DMS 273 (cell line): ENCODE measurements around the gene PRKN.

Experiments used
- DNase-seq: peaks from one replicate; lab custom pipeline; 2025; ENCODE audit not compliant: unreplicated experiment; lab: John Stamatoyannopoulos, UW

PRKN gene

DNA sequence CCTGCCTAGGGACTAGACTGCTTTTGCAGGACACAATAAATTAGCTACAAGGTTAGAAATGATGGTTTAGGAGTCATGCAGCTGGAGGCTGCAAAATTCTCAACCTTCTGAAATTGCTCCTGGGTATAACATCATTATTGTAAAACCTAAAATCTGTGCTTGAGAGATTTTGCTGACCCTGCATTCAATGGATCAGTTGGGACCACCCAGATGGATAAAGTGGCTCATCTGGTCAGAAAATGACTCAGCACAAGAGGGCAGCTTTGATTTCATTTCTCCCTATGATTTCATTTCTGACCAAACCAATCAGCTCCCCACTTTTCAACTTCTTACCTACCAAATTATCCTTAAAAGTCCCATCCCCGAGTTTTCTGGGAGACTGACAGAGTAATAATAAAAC is 1086.4 kb downstream of the PRKN start:
- DNase-seq, result no peak

DNA sequence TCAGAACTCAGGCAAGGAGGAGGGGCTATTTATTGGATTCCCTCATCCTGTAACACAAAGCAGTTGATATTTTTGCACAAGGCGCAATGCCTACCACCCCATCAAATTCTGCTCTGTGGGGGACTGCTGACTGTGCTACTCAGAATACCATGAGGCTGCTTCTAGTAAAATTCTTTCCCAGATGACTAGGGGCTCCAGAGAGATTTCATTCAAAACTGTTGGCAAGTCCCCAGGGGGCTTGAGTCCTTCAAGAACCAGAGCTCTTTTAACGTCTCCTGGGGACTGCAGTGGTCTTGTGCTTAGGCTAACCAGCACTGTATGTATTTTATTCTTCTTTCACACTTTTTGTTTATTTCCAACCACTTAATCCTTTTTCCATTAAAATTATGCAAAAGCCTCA is 1087.8 kb downstream of the PRKN start:
- DNase-seq, result no peak

DNA sequence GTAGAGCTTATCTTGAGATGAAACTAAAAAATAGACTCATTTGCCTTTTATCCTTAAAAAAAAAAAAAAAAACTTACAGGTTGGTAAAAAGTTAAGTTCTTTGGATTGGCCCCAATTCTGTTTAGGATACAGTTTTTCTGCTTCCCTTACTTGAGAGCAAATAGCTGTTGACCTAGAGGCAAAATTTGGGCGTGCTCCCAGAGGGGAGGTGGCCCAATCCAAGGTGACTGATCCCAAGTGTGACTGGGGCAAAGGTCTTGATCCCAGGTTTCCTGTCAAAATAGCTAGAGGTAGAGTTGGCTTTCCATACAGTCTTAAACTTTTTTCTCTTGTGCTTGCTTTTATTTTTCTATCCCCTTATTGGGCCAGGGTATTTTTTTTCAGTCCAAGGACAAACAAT is 1089.9 kb downstream of the PRKN start:
- no peak for DNase-seq

DNA sequence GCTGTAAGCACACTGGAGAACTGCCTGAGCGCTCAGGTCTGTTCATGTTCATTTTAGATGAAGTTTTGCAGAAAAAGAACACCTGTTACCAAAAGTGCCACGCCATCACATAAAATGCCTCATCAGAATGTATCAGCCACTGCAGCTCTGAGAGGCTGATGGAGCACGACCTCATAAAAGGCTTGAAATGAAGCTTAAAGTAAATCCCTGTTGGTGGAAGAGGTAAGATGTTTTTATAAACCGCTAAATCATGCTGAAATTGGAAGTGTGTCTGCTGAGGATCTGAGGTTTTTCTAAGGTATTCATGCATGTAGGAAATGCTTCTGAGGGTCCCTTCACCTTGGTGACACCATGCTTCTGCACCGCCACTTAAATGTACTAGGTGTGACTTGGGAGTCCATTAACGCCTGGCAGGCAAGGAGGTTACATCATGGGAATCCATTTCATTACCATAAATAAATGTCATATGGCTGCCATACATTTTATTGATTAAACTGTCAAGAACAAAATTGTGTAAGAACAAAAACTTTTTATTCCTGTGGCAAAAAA is 1090.6 kb downstream of the PRKN start:
- DNase-seq, result no peak

DNA sequence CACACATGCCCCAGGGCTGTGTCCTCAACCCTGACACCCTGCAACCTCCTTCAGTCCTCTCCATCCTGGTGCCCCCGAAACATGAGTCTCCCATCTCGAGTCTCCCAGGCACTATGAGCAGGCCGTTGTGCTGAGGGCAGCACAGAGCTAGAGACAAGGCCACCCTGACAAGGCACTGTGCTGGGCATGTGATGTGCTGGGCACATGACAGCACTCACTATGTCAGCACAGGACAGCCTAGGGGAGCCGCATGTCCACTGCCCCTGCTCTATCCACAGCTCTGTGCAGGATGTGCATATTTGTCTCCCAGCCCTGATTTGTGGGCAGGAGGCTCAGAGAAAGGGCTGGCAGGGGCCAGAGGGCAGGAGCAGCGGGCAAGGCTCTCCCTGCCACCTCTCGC is 1091.6 kb downstream of the PRKN start:
- DNase-seq, result peak; percentile 29

DNA sequence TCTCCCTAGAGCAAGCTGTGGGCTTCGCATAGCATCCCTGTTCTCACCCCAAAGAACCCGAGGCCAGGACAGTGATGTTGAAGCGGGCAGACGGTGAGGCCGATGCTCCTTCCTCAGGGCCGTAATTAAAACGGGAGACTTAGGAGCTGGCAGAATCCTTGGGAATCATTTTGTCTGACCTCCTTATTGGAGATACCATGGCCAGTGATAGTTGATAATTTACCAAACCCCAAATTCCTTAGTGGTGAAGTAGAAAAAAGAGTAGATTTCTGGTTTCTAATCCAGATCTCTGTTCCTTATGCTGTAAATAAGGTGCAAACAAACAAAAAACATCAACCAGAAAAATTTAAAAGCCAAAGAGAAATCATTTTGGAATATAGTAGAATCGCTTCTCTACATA is 1092.7 kb downstream of the PRKN start:
- DNase-seq, result no peak

DNA sequence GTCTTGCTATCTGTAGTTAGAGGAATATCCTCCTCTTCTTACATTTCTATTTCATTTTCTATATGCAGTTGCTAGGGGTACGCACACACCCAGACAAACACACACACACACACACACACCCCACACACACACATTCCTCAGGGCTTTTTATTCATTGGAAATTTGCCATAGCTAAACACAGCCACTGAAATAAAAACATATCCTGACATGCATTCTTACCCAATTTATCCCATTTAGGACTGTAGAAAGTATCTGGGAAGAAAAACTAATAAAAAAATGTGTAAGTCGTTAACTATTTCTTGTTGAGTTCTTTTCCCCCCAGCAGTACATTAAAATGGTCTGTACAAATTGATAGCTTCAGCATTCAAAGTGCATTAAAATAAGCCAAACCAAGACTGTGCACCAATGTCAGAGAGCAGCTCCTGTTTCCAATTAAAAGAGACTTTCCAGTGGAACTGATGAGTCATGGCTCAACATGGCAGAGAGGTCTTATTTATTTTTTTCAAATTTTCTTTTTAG is 1095.8 kb downstream of the PRKN start:
- peak; percentile 23 for DNase-seq

DNA sequence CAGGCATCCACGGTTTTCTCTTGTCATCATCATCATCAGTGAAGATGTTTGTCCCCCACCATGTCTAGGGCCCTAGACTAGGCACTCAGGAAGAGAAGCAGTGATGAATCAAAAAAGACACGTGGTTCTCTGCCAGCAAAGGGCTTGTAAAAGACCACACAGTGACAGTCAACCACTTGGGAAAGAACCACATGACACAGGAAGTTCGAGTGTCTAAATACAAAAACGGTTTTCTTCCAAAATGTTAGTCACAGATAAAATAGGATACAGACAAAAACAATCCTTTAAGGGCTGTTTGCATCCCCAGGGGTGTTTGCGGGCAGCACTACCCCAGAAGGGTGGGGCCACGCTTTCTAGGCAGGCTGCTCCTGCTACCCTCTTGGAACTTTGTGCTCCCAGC is 1096.9 kb downstream of the PRKN start:
- DNase-seq, result no peak

DNA sequence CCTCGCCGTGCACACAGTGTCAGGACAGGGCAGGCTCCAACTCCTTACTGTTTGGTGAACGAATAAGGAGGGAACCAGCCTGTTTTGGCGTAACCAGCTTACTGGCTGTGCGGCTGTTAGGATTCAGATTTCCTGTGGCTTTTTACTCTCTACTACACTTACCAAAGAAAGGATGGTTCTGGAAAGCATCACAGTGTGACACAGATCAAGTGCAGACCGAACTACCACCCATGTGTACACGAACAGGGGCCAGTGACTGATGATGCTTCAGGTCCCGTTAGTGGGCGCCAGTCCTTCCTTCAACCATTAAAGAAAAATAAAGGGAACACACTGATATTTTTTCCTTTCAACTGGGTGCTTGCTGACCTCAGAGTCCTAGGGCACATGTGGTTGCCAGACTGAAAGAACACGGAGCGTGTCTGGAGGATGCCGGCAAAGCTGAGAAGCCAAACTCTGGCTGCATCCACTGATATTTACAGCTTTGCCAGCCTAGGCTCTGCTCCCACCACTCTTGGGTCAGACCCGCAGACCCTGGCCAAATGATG is 1101.4 kb downstream of the PRKN start:
- no peak for DNase-seq

DNA sequence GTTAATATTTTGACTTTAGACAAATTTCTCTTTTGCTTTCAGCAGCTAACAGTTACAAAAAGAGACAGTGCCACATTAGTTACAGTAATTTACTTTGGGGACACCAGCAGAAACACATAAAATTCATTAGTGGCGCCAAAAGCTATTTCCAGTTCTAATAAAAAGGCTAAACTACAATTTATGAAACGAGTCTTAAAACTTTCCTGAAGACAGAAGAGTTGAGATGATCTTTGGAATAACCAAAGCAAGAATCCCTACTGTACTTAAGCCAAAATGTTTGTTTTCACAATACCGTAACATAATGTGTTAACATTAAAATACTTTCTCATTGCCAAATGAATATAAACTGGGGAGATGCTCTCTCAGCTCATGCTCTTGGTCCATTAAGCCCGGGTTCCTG is 1103.5 kb downstream of the PRKN start:
- DNase-seq, result no peak

DNA sequence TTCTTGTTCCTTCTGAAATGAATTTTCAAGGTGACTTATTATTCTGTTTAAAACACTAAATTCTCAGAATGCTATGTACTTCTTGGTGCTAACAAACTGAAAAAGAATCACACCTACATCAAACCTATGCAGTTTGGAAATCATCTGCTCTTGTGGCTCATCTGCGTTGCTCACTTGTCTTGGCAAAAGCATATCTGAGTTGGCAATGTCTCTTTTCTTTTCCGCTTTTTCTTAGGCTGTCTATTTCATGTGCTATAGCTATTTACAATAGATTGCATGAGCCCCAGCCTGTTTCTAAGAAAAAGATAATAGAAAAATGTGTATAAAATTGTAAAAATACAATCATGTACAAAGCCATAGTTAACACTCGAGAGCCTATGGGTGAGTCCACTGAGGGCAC is 1104.8 kb downstream of the PRKN start:
- DNase-seq, result no peak

DNA sequence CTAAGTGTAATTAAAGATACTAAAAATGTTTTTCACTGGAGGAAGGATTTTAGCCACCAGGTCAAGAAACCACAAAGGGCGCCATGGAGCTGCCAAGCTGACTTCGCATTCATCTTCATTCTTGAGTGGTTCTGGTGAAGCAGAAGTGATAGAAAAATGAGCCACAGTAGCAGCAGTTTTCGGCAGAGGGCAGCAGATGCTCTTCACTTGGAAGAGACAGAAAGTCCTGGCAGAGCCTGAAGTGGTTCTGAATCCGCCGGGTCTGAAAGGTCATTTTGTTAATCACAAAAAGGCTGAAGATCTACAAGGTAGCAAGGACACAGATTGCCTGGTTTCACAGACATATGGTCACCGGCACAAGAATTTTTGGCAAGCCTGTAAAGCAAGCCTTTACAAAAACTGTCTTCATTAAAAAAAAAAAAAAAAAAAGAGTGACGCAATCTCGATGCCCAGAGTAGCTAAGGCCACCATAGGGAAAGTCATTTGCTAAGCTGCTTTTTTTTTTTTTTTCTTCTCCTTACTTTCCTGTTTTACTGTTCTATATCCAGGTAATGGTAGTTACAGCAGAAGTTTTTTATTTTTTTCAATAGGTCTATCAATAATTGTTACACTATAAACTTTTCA is 1108.6 kb downstream of the PRKN start:
- peak; percentile 90 for DNase-seq

DNA sequence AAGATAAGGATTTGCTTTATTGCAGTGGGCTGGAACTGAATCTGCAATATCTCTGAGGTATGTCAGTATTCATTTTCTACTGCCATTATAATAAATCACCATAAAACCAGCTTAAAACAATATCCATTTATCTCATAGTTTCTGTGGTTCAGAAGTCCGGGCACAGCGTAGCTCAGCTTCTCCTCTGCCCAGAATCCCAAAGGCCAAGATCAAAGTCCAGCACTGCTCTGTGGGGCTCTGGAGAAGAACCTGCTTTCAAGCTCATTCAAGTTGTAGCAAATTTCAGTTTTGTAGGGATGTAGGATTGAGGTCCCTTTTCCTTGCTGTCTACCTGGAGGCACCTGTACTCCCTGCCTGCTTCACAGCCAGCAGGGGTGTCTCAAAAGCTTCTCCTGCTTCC is 1113.9 kb downstream of the PRKN start:
- DNase-seq, result no peak

DNA sequence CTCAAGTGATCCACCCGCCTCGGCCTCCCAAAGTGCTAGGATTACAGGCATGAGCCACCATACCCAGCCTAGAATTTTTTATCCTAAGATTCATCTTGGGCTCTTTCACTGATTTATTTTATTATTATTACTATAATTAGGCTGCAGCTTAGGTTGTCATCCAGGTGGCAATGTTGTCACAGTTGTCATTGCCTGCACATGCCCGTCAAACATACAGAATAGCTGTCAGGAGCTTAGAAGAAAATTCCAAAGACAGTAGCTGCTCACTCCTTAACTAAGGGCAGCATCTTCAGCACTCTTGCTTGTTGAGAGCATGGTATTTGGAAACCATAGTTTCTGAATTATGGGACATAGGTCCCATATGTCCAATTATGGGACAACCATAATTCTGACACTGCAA is 1118.8 kb downstream of the PRKN start:
- DNase-seq, result no peak

DNA sequence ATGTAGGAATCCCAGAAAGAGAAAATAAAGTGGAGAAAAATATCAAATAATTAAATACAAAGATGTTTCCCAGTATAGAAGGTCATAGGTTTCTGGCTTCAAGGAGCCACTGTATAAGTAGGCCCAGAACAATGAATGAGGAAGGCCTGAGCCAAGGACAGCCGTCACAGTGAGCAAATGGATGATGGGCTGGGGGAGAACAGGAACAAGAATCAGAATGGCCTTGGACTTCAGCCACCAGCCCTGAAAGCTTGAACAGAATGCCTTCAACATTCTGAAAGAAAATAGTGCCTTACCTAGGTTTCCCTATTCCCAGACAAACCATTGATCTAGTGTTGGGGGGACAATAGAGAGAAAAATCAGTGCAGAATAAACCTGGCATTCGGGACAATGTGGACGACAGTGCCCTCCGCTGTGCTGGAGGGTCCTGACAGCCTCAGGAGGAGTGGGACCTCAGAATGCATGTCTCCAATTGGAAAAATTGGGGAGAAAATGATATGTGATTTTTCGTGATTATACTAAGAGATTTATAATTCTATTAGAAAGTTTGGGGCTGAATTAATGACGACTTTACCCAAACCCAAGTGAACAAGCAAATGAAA is 1119.8 kb downstream of the PRKN start:
- DNase-seq, result no peak

DNA sequence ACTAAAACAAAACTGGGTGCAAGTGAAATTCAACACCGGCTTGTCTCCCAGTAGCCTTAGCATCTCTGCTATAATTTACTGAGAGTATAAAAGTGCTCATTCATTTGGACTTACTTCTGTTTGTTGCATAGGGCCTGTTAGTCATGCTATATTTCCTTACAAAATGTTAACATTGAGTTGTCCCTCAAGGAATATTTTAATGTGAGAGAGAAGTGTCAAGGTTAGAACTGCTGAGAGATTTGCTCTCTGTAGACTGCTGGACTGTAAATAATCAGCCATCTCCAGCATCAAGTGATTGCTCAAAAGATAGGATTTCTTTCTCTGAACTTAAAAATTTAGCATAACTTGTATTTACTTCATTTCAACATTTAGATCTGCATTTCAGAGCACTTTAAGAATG is 1125.2 kb downstream of the PRKN start:
- DNase-seq, result no peak

DNA sequence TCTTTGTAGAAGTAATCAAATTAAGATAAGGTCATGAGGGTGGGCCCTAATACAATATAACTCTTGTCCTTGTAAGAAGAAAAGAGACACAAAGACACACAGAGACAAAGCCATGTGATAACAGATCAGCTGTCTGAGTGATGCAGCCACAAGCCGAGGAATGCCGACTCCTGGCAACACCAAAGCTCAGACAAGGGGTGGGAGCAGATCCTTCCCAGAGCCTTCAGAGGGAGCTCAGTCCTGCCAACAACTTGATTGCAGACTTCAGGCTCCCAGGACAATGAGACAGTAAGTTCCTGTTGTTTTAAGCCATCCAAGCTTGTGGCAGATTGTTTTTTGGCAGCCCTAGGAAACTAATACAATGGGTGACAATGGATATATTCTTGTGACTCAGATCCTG is 1128.7 kb downstream of the PRKN start:
- no peak for DNase-seq

DNA sequence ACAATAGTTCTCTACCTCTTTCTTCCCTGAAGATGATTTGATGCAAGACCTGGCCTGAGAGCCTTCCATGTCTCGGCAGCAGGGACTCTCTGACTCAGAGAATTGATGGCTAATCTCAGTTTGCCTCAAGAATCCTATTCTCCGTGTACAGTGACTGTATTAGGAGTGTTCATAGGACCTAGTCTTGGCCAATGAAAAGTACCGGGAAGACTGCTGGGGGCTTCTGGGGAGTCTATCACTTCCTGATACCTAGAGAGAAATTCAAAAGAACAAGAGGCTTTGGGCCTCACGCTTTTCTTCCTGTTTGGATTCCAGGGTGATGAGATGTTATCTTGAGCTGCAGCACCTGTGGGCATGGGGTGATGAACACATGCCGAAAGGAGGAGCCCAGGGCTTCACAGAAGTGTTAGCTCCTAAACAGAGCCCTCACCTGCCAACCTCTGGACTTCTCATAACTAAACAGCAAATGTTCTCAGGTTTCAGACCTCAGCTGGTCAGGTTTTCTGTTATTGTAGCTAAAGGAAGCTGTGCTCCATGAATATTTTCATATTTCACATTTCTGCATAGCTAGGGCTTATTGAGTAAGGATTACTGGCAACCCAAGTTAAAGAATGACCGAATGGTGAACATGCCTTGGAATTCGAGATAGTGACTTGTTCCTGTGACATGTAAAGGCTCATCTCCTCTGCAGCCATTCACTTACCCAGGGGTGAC is 1130.6 kb downstream of the PRKN start:
- no peak for DNase-seq

DNA sequence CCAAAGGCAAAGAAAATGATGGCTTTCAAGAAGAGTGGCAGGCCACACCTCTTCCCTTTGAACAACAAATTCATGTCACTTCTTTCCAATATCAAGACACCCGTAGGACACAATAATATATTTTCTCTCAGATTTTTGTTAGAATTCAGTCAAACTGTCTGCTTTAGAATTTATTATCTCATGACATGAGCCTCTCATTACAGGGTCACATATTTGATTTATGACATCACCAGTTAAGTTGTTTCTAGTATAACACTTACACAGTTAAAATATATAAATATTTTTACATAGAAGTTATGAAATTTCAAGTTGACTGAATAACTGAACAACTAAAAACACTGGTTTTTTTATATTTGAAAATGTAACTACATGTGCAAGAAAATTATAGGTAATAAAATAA is 1133.2 kb downstream of the PRKN start:
- DNase-seq, result no peak

DNA sequence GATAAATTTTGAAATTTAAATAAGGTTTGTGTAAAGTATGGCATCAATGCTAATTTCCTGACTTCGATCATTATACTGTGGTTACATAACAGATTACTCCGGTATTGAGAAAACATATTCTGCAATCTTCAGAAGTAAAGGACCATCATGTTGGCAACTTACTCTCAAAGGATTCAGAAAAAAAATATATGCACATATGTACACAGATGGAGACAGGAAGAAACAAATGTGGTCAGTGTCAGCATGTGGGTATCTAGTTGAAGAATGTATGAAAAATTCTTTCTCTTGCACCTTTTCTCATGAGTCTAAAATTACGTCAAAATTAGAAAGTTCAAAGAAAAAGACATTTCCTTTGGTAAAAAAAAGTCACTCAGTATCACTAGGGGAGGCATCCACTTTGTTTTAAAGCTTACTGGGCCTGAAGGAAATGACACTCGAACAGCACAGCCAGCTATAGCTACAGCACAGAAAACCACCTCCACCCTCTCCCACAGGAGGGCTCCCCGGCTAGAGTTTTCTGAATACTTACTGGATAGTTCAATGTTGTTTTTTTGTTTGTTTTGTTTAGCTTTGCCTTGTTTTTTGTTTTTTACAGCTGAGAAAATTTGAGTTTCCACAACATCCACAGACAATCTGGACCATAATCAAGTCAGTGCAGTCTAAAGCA is 1136.5 kb downstream of the PRKN start:
- DNase-seq, result no peak

DNA sequence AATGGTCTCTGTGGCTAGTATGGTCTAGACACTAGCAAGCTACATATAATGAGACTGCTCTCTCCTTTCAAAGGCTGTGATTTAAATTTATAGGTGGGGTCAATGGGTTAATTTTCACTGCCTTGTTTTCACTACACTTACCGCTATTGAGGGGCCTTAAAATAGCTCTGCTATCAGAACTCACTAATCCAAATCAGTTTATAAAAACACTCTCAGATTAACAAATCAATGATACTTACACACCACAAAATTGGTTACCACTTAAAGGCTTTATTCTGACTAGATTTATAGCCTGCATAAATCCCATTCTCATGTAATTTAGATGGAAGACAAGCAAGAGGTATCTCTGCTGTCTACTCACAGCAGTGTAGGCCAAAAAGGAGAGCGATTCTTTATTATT is 1140.7 kb downstream of the PRKN start:
- no peak for DNase-seq
